K562 (cell line): Measurements from ENCODE around the gene ZC3H12C. TPM values are rescaled to one million over a fixed set of nuclear protein-coding genes. Genes with fewer than 3 reads are reported as not detected.

Experiments
- CSDE1 ChIP-seq, 2 experiments: fragments of 450-650 bp; IDR thresholded peaks; 2 replicates each; pipeline ENCODE4 v1.6.1; 2016; ENCODE audit warnings: mild to moderate bottlenecking in 1 of 2
- DNMT1 ChIP-seq: fragments of 450-650 bp; IDR thresholded peaks from 2 replicates; pipeline ENCODE4 v1.6.1; 2016; ENCODE audit warnings: antibody characterized with exemption, mild to moderate bottlenecking
- DPF2 ChIP-seq: fragments of 450-650 bp; IDR thresholded peaks from 2 replicates; pipeline ENCODE4 v1.6.1; 2016
- E2F5 ChIP-seq: sonication (generic); formaldehyde crosslinking; IDR thresholded peaks from 2 replicates; pipeline ENCODE4 v1.8.0; 2022; ENCODE audit warnings: mild to moderate bottlenecking, missing genetic modification reagents
- EP300 ChIP-seq: IDR thresholded peaks from 2 replicates; pipeline ENCODE4 v1.6.1; 2012; ENCODE audit warnings: low read length, improper control_type of control experiment
- FOXK2 ChIP-seq, 2 experiments: fragments of 450-650 bp; IDR thresholded peaks in 1 of 2; conservative IDR thresholded peaks in 1 of 2; 2 replicates each; pipeline ENCODE4 v1.6.1; 2016; ENCODE audit warnings: low read depth in 2 of 2, mild to moderate bottlenecking in 1 of 2
- LCOR ChIP-seq: sonication (generic); formaldehyde crosslinking; IDR thresholded peaks from 2 replicates; pipeline ENCODE4 v1.8.0; 2022; ENCODE audit warnings: mild to moderate bottlenecking, missing genetic modification reagents
- MAFF ChIP-seq: IDR thresholded peaks from 2 replicates; pipeline ENCODE4 v1.6.1; 2012; ENCODE audit warnings: low read length, improper control_type of control experiment
- MEIS2 ChIP-seq: fragments of 450-650 bp; IDR thresholded peaks from 2 replicates; pipeline ENCODE4 v1.6.1; 2014; ENCODE audit warnings: mild to moderate bottlenecking; ENCODE audit not compliant: partially characterized antibody
- SMARCB1 ChIP-seq: IDR thresholded peaks from 2 replicates; pipeline ENCODE4 v1.6.1; 2011; ENCODE audit warnings: improper control_type of control experiment, low read depth; ENCODE audit not compliant: insufficient read length
- XRCC5 ChIP-seq: fragments of 200-400 bp; formaldehyde crosslinking; IDR thresholded peaks from 2 replicates; pipeline ENCODE4 v1.6.1; 2017; ENCODE audit warnings: low read depth, mild to moderate bottlenecking, low read length
- ZNF57 ChIP-seq: fragments of 450-650 bp; formaldehyde crosslinking; IDR thresholded peaks from 2 replicates; pipeline ENCODE4 v1.4.0; 2020; ENCODE audit warnings: mild to moderate bottlenecking, moderate library complexity
- ZNF76 ChIP-seq: fragments of 250-450 bp; sonication (Bioruptor Pico); IDR thresholded peaks from 2 replicates; pipeline ENCODE4 v1.4.0; 2020; ENCODE audit warnings: mild to moderate bottlenecking, moderate library complexity, borderline replicate concordance
- ZNF780A ChIP-seq: fragments of 250-450 bp; sonication (Bioruptor Pico); IDR thresholded peaks from 2 replicates; pipeline ENCODE4 v1.5.0; 2021; ENCODE audit warnings: mild to moderate bottlenecking
- polyA plus RNA-seq, 8 experiments: library from polyadenylated mRNA; depleted of rRNA in 4 of 8; stranded (reverse) in 5 of 8; unstranded in 3 of 8; fragments of >200 nt; fragmentation: Nextera tagmentation in 2 of 8; fragmentation: Illumina TruSeq in 1 of 8; extraction: Ambion mirVana in 2 of 8; extraction: Trizol in 1 of 8; gene quantifications; 2 replicates each; pipeline versions ENCODE4 v1.2.1 to v1.2.3, GENCODE V29; 2011 to 2014; ENCODE audit warnings: inconsistent platforms in 1 of 8, missing spikeins in 1 of 8
- total RNA-seq, 7 experiments: library from RNA; depleted of rRNA in 6 of 7; stranded (reverse); fragments of >200 nt in 6 of 7; fragmentation: Illumina TruSeq in 2 of 7; extraction: Trizol in 2 of 7; gene quantifications; 2 replicates each; pipeline versions ENCODE4 v1.2.1 to v1.2.3, GENCODE V29; 2011 to 2021; ENCODE audit warnings: low replicate concordance in 1 of 7
- TF ChIP-seq, protein P1 (sequence below): fragments of 250-450 bp; sonication (Bioruptor Pico); IDR thresholded peaks from 2 replicates; pipeline ENCODE4 v1.8.0; 2021; ENCODE audit warnings: moderate library complexity, mild to moderate bottlenecking, inconsistent platforms
- TF ChIP-seq, protein P2 (sequence below): fragments of 450-650 bp; IDR thresholded peaks from 2 replicates; pipeline ENCODE4 v1.6.1; 2018; ENCODE audit warnings: mild to moderate bottlenecking, low read depth; ENCODE audit not compliant: partially characterized antibody

Gene ZC3H12C
- total and polyA plus RNA-seq, 9 of the 15 experiments (the other 6 are each of a cell fraction or from before 2014, with no cell fraction given) = 0.56 to 5.9 (median 3.3) TPM

- TF ChIP-seq SMARCB1 (no peak), MAFF (peak; percentile 15; the same call in 1 of the 2 replicates), LCOR (CRISPR knock-in tag) (peak; percentile 81; the same call in 1 of the 2 replicates), E2F5 (CRISPR knock-in tag) (no peak), ZNF780A (CRISPR knock-in tag) (no peak), XRCC5 (no peak), CSDE1 (IDR thresholded peaks at IDR 0.05) (no peak), ZNF76 (CRISPR knock-in tag) (no peak), DNMT1 (no peak), FOXK2 (conservative IDR thresholded peaks at IDR 0.05 in 1 of 2, IDR thresholded peaks at IDR 0.05 in 1 of 2; ENCODE audit: low read depth in 2 of 2) (no peak), ZNF57 (no peak), DPF2 (peak; percentile 80), MEIS2 (peak; percentile 74), EP300 (peak; percentile 88)
- TF ChIP-seq, protein P1, sequence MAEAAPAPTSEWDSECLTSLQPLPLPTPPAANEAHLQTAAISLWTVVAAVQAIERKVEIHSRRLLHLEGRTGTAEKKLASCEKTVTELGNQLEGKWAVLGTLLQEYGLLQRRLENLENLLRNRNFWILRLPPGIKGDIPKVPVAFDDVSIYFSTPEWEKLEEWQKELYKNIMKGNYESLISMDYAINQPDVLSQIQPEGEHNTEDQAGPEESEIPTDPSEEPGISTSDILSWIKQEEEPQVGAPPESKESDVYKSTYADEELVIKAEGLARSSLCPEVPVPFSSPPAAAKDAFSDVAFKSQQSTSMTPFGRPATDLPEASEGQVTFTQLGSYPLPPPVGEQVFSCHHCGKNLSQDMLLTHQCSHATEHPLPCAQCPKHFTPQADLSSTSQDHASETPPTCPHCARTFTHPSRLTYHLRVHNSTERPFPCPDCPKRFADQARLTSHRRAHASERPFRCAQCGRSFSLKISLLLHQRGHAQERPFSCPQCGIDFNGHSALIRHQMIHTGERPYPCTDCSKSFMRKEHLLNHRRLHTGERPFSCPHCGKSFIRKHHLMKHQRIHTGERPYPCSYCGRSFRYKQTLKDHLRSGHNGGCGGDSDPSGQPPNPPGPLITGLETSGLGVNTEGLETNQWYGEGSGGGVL = no peak
- TF ChIP-seq, protein P2, sequence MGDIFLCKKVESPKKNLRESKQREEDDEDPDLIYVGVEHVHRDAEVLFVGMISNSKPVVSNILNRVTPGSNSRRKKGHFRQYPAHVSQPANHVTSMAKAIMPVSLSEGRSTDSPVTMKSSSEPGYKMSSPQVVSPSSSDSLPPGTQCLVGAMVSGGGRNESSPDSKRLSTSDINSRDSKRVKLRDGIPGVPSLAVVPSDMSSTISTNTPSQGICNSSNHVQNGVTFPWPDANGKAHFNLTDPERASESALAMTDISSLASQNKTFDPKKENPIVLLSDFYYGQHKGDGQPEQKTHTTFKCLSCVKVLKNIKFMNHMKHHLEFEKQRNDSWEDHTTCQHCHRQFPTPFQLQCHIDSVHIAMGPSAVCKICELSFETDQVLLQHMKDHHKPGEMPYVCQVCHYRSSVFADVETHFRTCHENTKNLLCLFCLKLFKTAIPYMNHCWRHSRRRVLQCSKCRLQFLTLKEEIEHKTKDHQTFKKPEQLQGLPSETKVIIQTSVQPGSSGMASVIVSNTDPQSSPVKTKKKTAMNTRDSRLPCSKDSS = no peak
These were observed 55.9 kb downstream of the ZC3H12C start (continued) for GRCh38 chr11:110148775-110149744.
